Astrocyte of the cerebellum (primary cell): ENCODE results near the gene SREK1.
"Not testable (repeated sequence)": the region's sequence is repeated elsewhere in the genome, so short reads cannot be mapped to it uniquely, and the experiment has no call there.

Source experiments
- DNase-seq: peaks from one replicate; pipeline ENCODE4 v3.0.0-alpha.2; 2011; ENCODE audit warnings: low read depth
- H3K4me3 ChIP-seq: 2 replicates; pipeline ENCODE4 v1.5.1; 2011; ENCODE audit warnings: mild to moderate bottlenecking, low read depth, low read length, moderate library complexity
- in situ Hi-C: cut with HindIII; loops from 2 replicates; pipeline ENCODE4 v1.10.0; 2017; ENCODE audit warnings: low sequenced_read_pairs
- TF ChIP-seq, protein P1 (sequence below): IDR thresholded peaks from 2 replicates; pipeline ENCODE4 v1.5.1; 2012; ENCODE audit warnings: low read length, low read depth, moderate library complexity, mild to moderate bottlenecking; ENCODE audit errors: missing control alignments

Gene SREK1

DNA sequence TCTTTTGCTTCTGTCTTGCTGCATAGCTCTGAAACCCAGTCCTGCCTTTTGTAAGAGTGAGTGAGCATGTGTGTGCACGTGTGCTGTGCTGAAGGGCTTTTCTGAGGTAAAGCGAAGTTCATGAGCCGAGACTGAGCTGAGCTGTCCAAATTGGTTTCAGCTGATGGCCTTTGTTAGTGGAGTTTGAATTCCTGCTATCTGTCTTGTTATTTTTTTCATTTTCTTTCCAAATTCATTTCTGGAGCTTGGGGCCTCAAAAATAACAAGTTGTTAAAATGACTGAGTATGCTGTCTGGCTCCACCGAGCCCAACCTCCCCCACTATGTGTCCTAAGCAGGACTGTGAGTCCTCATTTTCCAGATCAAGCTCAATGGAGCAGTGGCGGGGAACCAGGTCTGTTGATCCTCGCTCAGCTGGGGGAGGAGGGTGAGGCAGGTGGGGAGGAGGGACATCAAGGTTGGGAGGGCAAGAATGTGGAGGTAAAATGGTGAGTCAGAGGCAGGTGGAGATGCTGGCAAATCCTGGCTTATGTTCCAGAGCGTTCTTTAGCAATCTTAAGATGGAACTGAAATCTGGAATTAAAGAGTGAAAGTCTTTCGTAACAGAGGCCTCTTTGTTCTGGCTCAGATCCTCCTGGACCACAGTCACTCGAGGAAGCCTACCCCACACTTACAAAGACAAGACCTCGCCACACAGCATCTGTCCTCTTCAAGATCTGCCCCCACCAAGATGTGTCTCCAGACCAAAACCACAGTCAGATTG lies 63.9 kb downstream of the SREK1 start:
- no peak for DNase-seq
- TF ChIP-seq, protein P1, sequence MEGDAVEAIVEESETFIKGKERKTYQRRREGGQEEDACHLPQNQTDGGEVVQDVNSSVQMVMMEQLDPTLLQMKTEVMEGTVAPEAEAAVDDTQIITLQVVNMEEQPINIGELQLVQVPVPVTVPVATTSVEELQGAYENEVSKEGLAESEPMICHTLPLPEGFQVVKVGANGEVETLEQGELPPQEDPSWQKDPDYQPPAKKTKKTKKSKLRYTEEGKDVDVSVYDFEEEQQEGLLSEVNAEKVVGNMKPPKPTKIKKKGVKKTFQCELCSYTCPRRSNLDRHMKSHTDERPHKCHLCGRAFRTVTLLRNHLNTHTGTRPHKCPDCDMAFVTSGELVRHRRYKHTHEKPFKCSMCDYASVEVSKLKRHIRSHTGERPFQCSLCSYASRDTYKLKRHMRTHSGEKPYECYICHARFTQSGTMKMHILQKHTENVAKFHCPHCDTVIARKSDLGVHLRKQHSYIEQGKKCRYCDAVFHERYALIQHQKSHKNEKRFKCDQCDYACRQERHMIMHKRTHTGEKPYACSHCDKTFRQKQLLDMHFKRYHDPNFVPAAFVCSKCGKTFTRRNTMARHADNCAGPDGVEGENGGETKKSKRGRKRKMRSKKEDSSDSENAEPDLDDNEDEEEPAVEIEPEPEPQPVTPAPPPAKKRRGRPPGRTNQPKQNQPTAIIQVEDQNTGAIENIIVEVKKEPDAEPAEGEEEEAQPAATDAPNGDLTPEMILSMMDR, result no peak
- in situ Hi-C loops, result no loop called here
- no peak overlapping the region for H3K4me3 ChIP-seq

DNA sequence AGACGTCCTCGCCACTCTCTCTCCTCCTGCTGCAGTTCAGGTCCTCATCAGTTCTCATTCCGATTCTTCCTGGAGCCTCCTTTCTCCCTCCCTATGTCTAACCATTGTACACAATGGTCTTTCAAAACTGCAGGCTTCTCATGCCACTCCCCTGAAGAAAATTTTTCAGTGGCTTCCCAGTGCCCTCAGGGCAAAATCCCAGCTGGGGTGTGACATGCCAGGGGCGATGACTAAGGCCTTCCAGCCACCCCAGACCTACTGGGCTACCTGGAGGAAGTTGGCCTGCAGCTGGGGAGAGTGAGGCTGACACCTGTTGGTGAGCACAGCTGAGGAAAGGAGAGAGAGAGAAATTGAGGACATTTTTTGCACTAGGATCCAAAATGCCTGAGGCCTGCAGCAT lies 65.2 kb downstream of the SREK1 start:
- in situ Hi-C loops, result no loop called here
- no peak for DNase-seq
- no peak overlapping the region for H3K4me3 ChIP-seq
- TF ChIP-seq, protein P1, result no peak

DNA sequence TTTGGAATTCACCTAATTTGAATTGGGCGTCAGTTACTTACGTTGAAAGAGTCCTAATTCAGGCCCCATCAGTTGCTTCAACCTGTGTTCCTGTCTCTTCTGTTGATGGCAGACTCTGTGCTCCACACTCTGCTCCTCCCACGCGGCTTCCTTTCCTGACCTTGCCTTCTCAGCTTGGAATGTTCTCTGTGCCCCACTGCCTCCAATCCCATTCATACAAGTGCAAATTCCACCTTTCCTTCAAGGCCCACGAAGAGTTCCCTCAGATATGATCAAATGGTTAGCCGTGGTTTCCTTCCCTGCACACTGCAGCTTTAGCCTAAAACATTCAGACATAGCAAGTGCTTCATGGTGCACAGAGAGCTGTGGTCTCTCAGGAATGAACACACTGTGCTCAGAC lies 65.7 kb downstream of the SREK1 start:
- in situ Hi-C loops, result no loop called here
- TF ChIP-seq, protein P1, result no peak
- peak; percentile 4 for DNase-seq
- no peak overlapping the region for H3K4me3 ChIP-seq

DNA sequence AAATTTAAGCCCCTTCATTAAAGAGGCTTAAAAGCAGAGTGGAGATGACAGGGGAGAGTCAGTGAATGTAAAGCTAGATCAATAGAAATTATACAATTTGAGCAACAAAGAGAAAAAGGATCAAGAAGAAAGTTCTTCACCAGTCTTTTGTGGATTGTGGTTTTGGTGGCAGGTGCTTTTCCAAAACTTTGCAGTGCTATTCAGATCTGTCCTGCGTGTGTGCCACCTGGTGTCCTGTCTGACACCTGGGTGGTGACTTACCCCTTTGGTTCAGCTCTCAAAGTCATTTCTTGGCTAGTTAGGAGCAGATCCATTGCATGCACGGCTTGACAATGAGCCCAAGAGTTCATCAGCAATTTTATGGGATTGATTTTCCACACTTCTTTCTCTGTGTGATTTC lies 69.4 kb downstream of the SREK1 start:
- TF ChIP-seq, protein P1, result no peak
- no peak overlapping the region for H3K4me3 ChIP-seq
- in situ Hi-C loops, result no loop called here
- no peak for DNase-seq

DNA sequence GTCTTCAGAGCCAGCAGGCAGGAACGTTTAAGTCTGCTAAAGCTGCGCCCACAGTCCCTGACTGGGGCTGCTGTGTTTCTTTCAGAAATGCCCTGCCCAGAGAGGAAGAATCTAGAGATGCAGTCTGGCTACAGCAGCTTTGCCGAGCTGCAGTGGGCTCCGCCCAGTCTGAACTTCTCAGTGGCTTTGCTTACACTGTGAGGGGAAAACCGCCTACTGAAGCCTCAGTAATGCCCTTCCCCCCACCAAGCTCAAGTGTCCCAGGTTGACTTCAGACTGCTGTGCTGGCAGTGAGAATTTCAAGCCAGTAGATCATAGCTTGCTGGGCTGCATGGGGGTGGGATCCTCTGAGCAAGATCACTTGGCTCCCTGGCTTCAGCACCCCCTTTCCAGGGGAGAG lies 78.4 kb downstream of the SREK1 start:
- DNase-seq, result no peak
- no peak overlapping the region for H3K4me3 ChIP-seq
- TF ChIP-seq, protein P1, result no peak
- in situ Hi-C loops, result no loop called here

DNA sequence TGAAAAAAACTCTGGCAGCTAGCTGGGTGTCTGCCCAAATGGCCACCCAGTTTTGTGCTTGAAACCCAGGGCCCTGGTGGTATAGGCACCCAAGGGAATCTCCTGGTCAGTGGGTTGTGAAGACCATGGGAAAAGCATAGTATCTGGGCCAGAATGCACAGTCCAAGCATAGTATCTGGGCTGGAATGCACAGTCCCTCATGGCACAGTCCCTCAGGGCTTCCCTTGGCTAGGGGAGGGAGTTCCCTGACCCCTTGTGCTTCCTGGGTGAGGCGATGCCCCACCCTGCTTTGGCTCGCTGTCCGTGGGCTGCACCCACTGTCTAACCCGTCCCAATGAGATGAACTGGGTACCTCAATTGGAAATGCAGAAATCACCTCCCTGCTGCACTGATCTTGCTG lies 78.8 kb downstream of the SREK1 start:
- H3K4me3 ChIP-seq, in situ Hi-C loops, DNase-seq: not testable (repeated sequence)

DNA sequence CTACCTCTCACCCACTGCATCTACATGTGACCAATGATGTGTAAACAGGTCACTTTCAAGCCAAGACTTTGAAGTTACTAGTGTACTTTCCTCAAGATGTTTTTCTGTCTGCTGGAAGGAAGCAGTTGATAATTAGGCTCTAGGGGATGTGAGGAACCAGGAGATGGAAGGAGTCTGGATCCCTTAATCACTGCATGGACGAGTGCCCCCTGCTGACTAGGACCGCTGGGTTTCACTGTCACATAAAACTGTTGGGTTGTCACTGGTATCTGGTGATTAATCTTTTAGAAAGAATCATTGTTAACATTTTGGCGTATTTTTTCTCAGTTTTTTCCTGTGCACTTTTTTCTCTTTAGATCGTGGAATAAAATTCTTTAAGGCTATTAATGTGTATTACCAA lies 79.5 kb downstream of the SREK1 start:
- in situ Hi-C loops, result no loop called here
- TF ChIP-seq, protein P1, result peak; percentile 19
- no peak for DNase-seq

More for the DNA sequence above, 79.5 kb downstream of the SREK1 start:
- no peak overlapping the region for H3K4me3 ChIP-seq
